GM21786 (cell line): Measurements from ENCODE around the gene ELF3.
"Not testable (repeated sequence)": the region's sequence is repeated elsewhere in the genome, so short reads cannot be mapped to it uniquely, and the experiment has no call there.

Experiments
- ATAC-seq: cut with Tn5 transposase; IDR thresholded peaks from one replicate; pipeline ENCODE4 v1.9.1; 2021; ENCODE audit not compliant: unreplicated experiment

The ELF3 gene

GRCh38 chr1:202064889-202065312 is 54.5 kb downstream of the ELF3 start:
- ATAC-seq, result not testable (repeated sequence)
